H1 (cell line): Measurements from ENCODE around the gene TMEM178B.

ENCODE experiments used
- CTCF ChIP-seq, 3 experiments: IDR thresholded peaks; 1 replicate in 2 of 3; 2 replicates in 1 of 3; pipeline versions ENCODE4 v1.5.1 to v1.6.1; 2011; ENCODE audit warnings: low read length in 3 of 3, mild to moderate bottlenecking in 3 of 3, inconsistent platforms in 2 of 3, low read depth in 1 of 3, moderate library complexity in 1 of 3; ENCODE audit not compliant: insufficient read depth in 1 of 3; ENCODE audit errors: control extremely low read depth in 1 of 3
- EGR1 ChIP-seq: IDR thresholded peaks from 2 replicates; pipeline ENCODE4 v1.6.1; 2011; ENCODE audit warnings: low read depth, low read length, borderline replicate concordance
- EP300 ChIP-seq, 2 experiments: IDR thresholded peaks; 1 replicate in 1 of 2; 2 replicates in 1 of 2; pipeline ENCODE4 v1.6.1; 2011 to 2012; ENCODE audit warnings: low read depth in 2 of 2, low read length in 2 of 2, mild to moderate bottlenecking in 2 of 2, borderline replicate concordance in 1 of 2, inconsistent platforms in 1 of 2, moderate library complexity in 1 of 2
- GTF2F1 ChIP-seq: IDR thresholded peaks from 2 replicates; pipeline ENCODE4 v1.6.1; 2012; ENCODE audit warnings: low read depth, low read length, improper control_type of control experiment, borderline replicate concordance
- MAX ChIP-seq: IDR thresholded peaks from 2 replicates; pipeline ENCODE4 v1.6.1; 2012; ENCODE audit warnings: inconsistent platforms
- POLR2A ChIP-seq, 2 experiments: IDR thresholded peaks; 1 replicate in 1 of 2; 2 replicates in 1 of 2; pipeline ENCODE4 v1.6.1; 2011; ENCODE audit warnings: low read depth in 2 of 2, low read length in 2 of 2, mild to moderate bottlenecking in 2 of 2; ENCODE audit errors: control extremely low read depth in 1 of 2
- POLR2AphosphoS5 ChIP-seq: IDR thresholded peaks from 2 replicates; pipeline ENCODE4 v1.6.1; 2011; ENCODE audit warnings: low read depth, low read length
- SP1 ChIP-seq: IDR thresholded peaks from 2 replicates; pipeline ENCODE4 v1.6.1; 2011; ENCODE audit warnings: low read depth, low read length
- TAF1 ChIP-seq: IDR thresholded peaks from 2 replicates; pipeline ENCODE4 v1.6.1; 2011; ENCODE audit warnings: mild to moderate bottlenecking, low read depth, low read length
- YY1 ChIP-seq: IDR thresholded peaks from 2 replicates; pipeline ENCODE4 v1.6.1; 2011; ENCODE audit warnings: low read depth, mild to moderate bottlenecking, low read length
- ZNF274 ChIP-seq: IDR thresholded peaks from 2 replicates; pipeline ENCODE4 v1.7.0; 2012; ENCODE audit warnings: low read length, borderline replicate concordance; ENCODE audit errors: extremely low read depth

- TF ChIP-seq MAX (no peak), CTCF (IDR thresholded peaks at IDR 0.05; ENCODE audit: control extremely low read depth in 1 of 3, insufficient read depth in 1 of 3, low read depth in 1 of 3, low read length in 3 of 3) (no peak), YY1 (no peak), GTF2F1 (no peak), EGR1 (no peak), EP300 (IDR thresholded peaks at IDR 0.05; ENCODE audit: borderline replicate concordance in 1 of 2, low read depth in 2 of 2, low read length in 2 of 2) (no peak), SP1 (no peak), ZNF274 (no peak), TAF1 (no peak), POLR2A (IDR thresholded peaks at IDR 0.05; ENCODE audit: control extremely low read depth in 1 of 2, low read depth in 2 of 2, low read length in 2 of 2) (no peak), POLR2AphosphoS5 (no peak)
Observed at GRCh38 chr7:141242568-141242967, 168.7 kb downstream of the TMEM178B start.
